Thyroid gland (tissue), 4 donors: ENCODE results near the gene UBE2D1.

Experiments used
- POLR2A ChIP-seq, 2 donors: fragments of 450-650 bp; IDR thresholded peaks; one replicate each; pipeline ENCODE4 v1.6.1; 2017; ENCODE audit warnings: antibody characterized with exemption in 2 of 2, mild to moderate bottlenecking in 2 of 2, moderate library complexity in 1 of 2
- TF ChIP-seq, protein P1 (sequence below), 6 experiments: fragments of 200-600 bp in 3 of 6; fragments of 450-650 bp in 3 of 6; sonication (generic) in 3 of 6; IDR thresholded peaks; one replicate each; pipeline ENCODE4 v1.5.1; 2016 to 2019; ENCODE audit warnings: antibody characterized with exemption in 6 of 6, mild to moderate bottlenecking in 2 of 6, inconsistent platforms in 1 of 6, moderate library complexity in 1 of 6

DNA sequence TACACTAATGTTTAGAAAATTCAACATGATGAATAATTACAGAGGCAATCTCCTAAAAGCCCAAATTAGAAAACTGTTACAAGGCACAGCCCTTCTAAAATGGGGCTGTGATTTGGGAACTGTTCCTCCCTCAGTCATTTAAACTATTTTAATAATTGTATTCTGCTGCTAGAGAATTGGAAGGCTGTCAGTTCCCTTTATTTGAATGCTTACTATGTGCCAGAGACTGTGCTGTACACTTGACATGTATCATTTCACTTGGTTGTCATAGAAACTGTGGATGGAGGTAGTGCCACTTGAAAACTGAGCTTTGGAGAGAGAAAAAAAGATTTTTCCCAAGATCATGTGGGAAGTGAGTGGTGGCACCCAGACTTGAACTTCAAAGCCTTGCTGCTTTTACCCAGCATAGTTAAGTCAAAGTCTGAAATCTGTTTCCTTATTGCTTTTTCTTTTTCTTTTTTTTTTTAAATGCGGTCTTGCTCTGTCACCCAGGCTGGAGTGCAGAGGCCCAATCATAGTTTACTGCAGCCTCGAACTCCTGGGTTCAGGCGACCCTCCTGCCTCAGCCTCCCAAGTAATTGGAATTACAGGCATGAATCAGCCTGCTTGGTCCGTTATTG is 23.6 kb downstream of the UBE2D1 start:
- TF ChIP-seq, protein P1, sequence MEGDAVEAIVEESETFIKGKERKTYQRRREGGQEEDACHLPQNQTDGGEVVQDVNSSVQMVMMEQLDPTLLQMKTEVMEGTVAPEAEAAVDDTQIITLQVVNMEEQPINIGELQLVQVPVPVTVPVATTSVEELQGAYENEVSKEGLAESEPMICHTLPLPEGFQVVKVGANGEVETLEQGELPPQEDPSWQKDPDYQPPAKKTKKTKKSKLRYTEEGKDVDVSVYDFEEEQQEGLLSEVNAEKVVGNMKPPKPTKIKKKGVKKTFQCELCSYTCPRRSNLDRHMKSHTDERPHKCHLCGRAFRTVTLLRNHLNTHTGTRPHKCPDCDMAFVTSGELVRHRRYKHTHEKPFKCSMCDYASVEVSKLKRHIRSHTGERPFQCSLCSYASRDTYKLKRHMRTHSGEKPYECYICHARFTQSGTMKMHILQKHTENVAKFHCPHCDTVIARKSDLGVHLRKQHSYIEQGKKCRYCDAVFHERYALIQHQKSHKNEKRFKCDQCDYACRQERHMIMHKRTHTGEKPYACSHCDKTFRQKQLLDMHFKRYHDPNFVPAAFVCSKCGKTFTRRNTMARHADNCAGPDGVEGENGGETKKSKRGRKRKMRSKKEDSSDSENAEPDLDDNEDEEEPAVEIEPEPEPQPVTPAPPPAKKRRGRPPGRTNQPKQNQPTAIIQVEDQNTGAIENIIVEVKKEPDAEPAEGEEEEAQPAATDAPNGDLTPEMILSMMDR (IDR thresholded peaks at IDR 0.05) = no peak
- TF ChIP-seq POLR2A (IDR thresholded peaks at IDR 0.05) = no peak
